Loucy (cell line): Measurements from ENCODE around the gene KSR2.

Experiments used
- H2AFZ ChIP-seq: fragments of 200-600 bp; sonication (generic); 2 replicates; pipeline ENCODE4 v1.6.0; 2016; ENCODE audit warnings: antibody characterized with exemption, mild to moderate bottlenecking, low read length, moderate library complexity
- H3F3A ChIP-seq: fragments of 200-600 bp; 2 replicates; pipeline ENCODE4 v1.6.0; 2016; ENCODE audit warnings: antibody characterized with exemption, low read depth, mild to moderate bottlenecking
- H3K27me3 ChIP-seq: fragments of 200-600 bp; sonication (generic); 2 replicates; pipeline ENCODE4 v1.6.1; 2014; ENCODE audit warnings: low read length, mild to moderate bottlenecking; ENCODE audit not compliant: insufficient read depth, poor library complexity, severe bottlenecking
- H3K36me3 ChIP-seq: fragments of 200-600 bp; sonication (generic); 2 replicates; pipeline ENCODE4 v1.6.1; 2016; ENCODE audit warnings: low read length; ENCODE audit not compliant: insufficient read depth
- H3K4me1 ChIP-seq: fragments of 200-600 bp; sonication (generic); 2 replicates; pipeline ENCODE4 v1.5.1; 2014; ENCODE audit warnings: low read length, mild to moderate bottlenecking; ENCODE audit not compliant: insufficient read depth, poor library complexity, severe bottlenecking
- H3K4me2 ChIP-seq: fragments of 200-600 bp; sonication (generic); 2 replicates; pipeline ENCODE4 v1.6.0; 2014; ENCODE audit warnings: antibody characterized with exemption, low read length, low read depth, mild to moderate bottlenecking; ENCODE audit not compliant: poor library complexity, severe bottlenecking
- H3K4me3 ChIP-seq: fragments of 200-600 bp; sonication (generic); 2 replicates; pipeline ENCODE4 v1.5.1; 2014; ENCODE audit warnings: low read length, mild to moderate bottlenecking, mixed read lengths; ENCODE audit not compliant: poor library complexity, severe bottlenecking
- H3K79me2 ChIP-seq: fragments of 200-600 bp; sonication (generic); 2 replicates; pipeline ENCODE4 v1.6.1; 2014; ENCODE audit warnings: low read length; ENCODE audit not compliant: insufficient read depth
- H3K9ac ChIP-seq: fragments of 200-600 bp; sonication (generic); 2 replicates; pipeline ENCODE4 v1.6.0; 2014; ENCODE audit warnings: mild to moderate bottlenecking, low read depth, low read length, moderate library complexity; ENCODE audit not compliant: poor library complexity, severe bottlenecking
- H3K9me2 ChIP-seq: fragments of 200-600 bp; sonication (generic); replicated peaks from 2 replicates; pipeline ENCODE4 v1.6.1; 2016; ENCODE audit warnings: low read depth, low read length, mixed read lengths
- H3K9me3 ChIP-seq: fragments of 200-600 bp; sonication (generic); 2 replicates; pipeline ENCODE4 v1.6.1; 2014; ENCODE audit warnings: mild to moderate bottlenecking, antibody characterized with exemption, low read length, low read depth; ENCODE audit not compliant: insufficient read depth
- H4K20me1 ChIP-seq: fragments of 200-600 bp; sonication (generic); 2 replicates; pipeline ENCODE4 v1.6.0; 2014; ENCODE audit warnings: antibody characterized with exemption, low read length, mild to moderate bottlenecking; ENCODE audit not compliant: insufficient read depth, poor library complexity, severe bottlenecking
- EZH2phosphoT487 ChIP-seq: fragments of 200-600 bp; IDR thresholded peaks from 2 replicates; pipeline ENCODE4 v1.6.1; 2018; ENCODE audit warnings: antibody characterized with exemption, mild to moderate bottlenecking, moderate library complexity, borderline replicate concordance
- TF ChIP-seq, protein P1 (sequence below): fragments of 200-600 bp; sonication (generic); conservative IDR thresholded peaks from 2 replicates; pipeline ENCODE4 v1.5.1; 2014; ENCODE audit warnings: mild to moderate bottlenecking, antibody characterized with exemption, low read length

The KSR2 gene

DNA sequence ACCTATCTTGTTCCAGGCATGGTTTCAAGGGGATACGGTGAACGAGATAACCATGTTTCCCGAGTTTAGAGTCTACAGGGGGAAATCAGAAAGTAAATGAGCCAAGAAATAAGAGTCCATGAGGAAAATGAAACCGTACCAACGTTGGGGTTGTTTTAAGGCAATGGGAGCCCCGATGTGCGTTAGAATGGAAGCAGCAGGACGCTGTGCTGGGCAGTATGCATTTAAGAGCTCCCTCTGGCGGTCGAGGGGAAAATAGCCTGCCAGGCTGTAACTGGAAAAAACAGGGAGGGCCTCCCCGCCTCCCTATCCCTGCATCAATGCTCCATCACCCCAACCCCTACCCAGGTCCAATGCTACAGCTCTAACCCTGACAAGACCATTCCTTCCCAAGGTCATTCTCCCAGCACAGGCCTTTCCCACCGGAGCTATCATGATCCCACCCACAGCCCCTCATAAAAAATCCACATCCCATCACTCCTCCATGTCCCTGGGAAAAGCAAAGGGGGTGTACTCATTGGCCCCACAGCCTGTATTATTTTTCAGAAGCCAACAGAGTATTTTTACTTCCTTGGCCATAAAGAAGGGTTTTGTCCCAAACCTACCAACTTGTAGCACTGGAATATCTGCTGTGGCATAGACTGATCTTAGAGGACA, 381.0 kb downstream of the KSR2 start:
- H3K4me2 ChIP-seq = no peak overlapping the region

DNA sequence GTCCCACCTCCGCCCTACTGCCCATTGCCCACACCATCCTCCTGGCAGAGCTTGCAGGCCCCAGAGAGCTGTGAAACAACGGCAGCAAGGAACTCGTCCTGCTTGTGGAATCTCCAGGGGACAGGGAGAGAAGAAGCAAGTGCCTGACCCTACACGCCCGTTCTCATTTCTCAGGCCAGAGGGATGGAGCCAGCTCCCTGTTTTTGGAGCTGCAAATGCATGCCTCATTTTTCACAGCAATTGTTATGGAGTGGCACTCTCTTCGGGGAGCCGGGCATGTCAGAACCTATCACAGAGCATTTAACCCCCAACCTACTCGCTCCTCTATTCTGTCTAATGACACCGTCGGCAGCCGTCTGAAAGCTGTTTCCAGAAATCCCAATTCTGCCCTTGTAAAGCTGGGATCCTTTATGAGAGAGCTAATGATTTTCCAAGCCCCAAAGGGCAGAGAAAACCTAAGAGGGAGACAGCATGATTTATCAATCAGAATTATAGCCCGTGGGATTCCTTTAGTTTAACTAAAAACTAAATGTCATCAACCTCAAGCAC, 385.0 kb downstream of the KSR2 start:
- H3K4me1 ChIP-seq = no peaks in the 10 kb centered on the region
- no peak overlapping the region for H3K4me2 ChIP-seq
- no peak overlapping the region for H3K9ac ChIP-seq
- no peaks in the 10 kb centered on the region for H3K27me3 ChIP-seq
- H3F3A ChIP-seq = no peaks in the 10 kb centered on the region
- H3K36me3 ChIP-seq = no peaks in the 10 kb centered on the region
- H3K79me2 ChIP-seq = no peaks in the 10 kb centered on the region
- H3K9me2 ChIP-seq = no peaks in the 10 kb centered on the region
- no peak for TF ChIP-seq EZH2phosphoT487
- TF ChIP-seq, protein P1, sequence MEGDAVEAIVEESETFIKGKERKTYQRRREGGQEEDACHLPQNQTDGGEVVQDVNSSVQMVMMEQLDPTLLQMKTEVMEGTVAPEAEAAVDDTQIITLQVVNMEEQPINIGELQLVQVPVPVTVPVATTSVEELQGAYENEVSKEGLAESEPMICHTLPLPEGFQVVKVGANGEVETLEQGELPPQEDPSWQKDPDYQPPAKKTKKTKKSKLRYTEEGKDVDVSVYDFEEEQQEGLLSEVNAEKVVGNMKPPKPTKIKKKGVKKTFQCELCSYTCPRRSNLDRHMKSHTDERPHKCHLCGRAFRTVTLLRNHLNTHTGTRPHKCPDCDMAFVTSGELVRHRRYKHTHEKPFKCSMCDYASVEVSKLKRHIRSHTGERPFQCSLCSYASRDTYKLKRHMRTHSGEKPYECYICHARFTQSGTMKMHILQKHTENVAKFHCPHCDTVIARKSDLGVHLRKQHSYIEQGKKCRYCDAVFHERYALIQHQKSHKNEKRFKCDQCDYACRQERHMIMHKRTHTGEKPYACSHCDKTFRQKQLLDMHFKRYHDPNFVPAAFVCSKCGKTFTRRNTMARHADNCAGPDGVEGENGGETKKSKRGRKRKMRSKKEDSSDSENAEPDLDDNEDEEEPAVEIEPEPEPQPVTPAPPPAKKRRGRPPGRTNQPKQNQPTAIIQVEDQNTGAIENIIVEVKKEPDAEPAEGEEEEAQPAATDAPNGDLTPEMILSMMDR = no peak
- H4K20me1 ChIP-seq = no peaks in the 10 kb centered on the region
- no peak overlapping the region for H3K4me3 ChIP-seq
- no peak overlapping the region for H2AFZ ChIP-seq
- no peaks in the 10 kb centered on the region for H3K9me3 ChIP-seq

More for the DNA sequence above, 381.0 kb downstream of the KSR2 start:
- Histone ChIP-seq H3K36me3 (no peaks in the 10 kb centered on the region), H3F3A (no peaks in the 10 kb centered on the region), H3K79me2 (no peaks in the 10 kb centered on the region), H3K4me1 (no peaks in the 10 kb centered on the region), H3K9me3 (no peaks in the 10 kb centered on the region), H3K27me3 (no peaks in the 10 kb centered on the region), H3K9me2 (no peaks in the 10 kb centered on the region), H3K9ac (no peak overlapping the region), H4K20me1 (no peaks in the 10 kb centered on the region), H2AFZ (no peak overlapping the region), H3K4me3 (no peak overlapping the region)
- no peak for TF ChIP-seq EZH2phosphoT487
- TF ChIP-seq, protein P1 = peak; percentile 95

DNA sequence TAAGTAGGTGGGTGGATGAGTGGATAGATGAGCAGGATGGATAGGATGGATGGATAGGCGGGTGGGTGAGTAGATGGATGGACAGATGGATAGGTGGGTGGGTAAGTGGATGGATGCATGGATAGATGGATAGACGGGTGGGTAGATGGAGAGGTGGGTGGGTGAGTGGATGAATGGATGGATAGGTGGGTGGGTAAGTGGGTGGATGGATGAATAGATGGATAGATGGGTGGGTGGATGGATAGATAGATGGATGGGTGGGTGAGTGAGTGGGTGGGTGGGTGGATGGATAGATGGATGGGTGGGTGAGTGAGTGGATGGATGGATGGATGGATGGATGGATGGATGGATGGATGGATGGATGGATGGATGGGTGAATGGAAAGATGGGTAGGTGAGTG, 385.7 kb downstream of the KSR2 start:
- no peaks in the 10 kb centered on the region for H3K9me3 ChIP-seq
- TF ChIP-seq, protein P1 = no peak
- no peak for TF ChIP-seq EZH2phosphoT487
- H3K9ac ChIP-seq = no peak overlapping the region
- H3K79me2 ChIP-seq = no peaks in the 10 kb centered on the region
- H3K4me3 ChIP-seq = no peak overlapping the region
- no peaks in the 10 kb centered on the region for H3K36me3 ChIP-seq
- no peak overlapping the region for H2AFZ ChIP-seq
- no peaks in the 10 kb centered on the region for H3F3A ChIP-seq
- H4K20me1 ChIP-seq = no peaks in the 10 kb centered on the region
- no peaks in the 10 kb centered on the region for H3K27me3 ChIP-seq
- H3K4me1 ChIP-seq = no peaks in the 10 kb centered on the region
- H3K9me2 ChIP-seq = no peaks in the 10 kb centered on the region
- H3K4me2 ChIP-seq = no peak overlapping the region
